H1 (cell line): ENCODE measurements around the gene ZNF584. TPM values are rescaled to one million over a fixed set of nuclear protein-coding genes. Genes with fewer than 3 reads are reported as not detected.

Source experiments
- CEBPB ChIP-seq: IDR thresholded peaks from 2 replicates; pipeline ENCODE4 v1.6.1; 2012; ENCODE audit warnings: low read depth, low read length
- SIX5 ChIP-seq: IDR thresholded peaks from 2 replicates; pipeline ENCODE4 v1.6.1; 2011; ENCODE audit warnings: mild to moderate bottlenecking, low read depth, low read length
- SRF ChIP-seq: IDR thresholded peaks from 2 replicates; pipeline ENCODE4 v1.6.1; 2011; ENCODE audit warnings: mild to moderate bottlenecking, low read depth, low read length, moderate library complexity
- YY1 ChIP-seq: IDR thresholded peaks from 2 replicates; pipeline ENCODE4 v1.6.1; 2011; ENCODE audit warnings: low read depth, mild to moderate bottlenecking, low read length
- polyA plus RNA-seq, 7 experiments: library from polyadenylated mRNA; depleted of rRNA in 3 of 7; stranded (reverse) in 5 of 7; unstranded in 2 of 7; fragments of >200 nt in 5 of 7; fragments of 200-250 nt in 2 of 7; gene quantifications; 1 replicate in 5 of 7; 2 replicates in 1 of 7; 4 replicates in 1 of 7; pipeline versions ENCODE4 v1.2.1 to v1.2.3, GENCODE V29; 2011 to 2013; ENCODE audit warnings: missing spikeins in 2 of 7, mixed read lengths in 2 of 7
- total RNA-seq: library from RNA; stranded (reverse); fragmentation: NEBNext Ultra II Directional; extraction: Animal tissue kit (Norgen Biotek cat#: 25700); gene quantifications from 2 replicates; pipeline ENCODE4 v1.2.1, GENCODE V29; 2021

Gene ZNF584
- total and polyA plus RNA-seq, 2 of the 8 experiments (the other 6 are each of a cell fraction or from before 2014, with no cell fraction given): 2.5 to 5.2 TPM

DNA sequence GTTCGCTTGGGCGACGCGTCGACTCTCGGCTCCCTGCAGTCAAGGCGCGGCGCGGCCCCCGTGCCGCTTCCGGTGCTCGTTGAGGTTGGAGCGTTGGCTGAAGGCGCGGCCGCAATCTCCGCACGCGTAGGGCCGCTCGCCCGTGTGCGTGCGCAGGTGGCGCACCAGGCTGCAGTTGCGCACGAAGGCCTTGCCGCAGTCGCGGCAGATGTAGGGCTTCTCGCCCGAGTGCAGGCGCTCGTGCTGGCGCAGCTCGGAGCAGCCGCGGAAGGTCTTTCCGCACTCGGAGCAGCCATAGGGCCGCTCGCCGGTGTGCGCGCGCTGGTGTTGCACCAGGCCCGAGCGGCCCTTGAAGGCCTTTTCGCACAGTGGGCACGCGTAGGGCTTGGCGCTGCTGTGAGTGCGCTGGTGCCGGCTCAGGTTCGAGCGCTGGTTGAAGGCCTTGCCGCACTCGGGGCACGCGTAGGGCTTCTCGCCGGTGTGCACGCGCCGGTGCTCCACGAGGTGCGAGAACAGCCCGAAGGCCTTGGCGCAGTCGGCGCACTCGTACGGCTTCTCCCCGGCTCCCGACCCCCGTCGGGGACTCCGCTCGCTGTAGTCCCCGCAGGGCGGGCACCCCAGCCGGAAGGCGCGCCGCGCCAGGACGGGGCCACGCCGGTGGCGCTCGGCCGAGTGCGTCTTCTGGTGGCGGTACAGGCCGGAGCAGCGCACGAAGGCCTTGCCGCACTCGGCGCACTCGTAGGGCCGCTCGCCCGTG lies 40.6 kb upstream of the ZNF584 start (continued):
- TF ChIP-seq CEBPB (no peak), SIX5 (no peak), SRF (no peak), YY1 (no peak)
